Measurements from ENCODE around the gene CNBD2.

DNA sequence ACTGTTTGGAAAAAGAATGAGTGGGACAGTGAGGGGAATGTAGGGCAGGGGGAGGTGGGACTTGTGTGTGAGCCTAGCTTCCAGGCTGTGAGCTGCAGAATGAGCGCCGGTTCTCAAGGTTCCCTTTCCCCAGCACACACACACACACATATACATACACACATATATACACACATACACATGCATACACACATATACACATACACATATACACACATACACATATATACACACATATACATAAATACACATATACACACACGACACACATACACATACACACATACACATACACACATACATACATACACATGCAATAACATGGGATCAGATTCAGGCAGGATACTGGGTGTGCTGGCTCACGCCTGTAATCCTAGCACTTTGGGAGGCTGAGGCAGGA is 66.5 kb downstream of the CNBD2 start:
- TF ChIP-seq SPI1 (IDR thresholded peaks at IDR 0.05; ENCODE audit: low read depth, low read length), result no peak
- no peak for TF ChIP-seq POLR2A (IDR thresholded peaks at IDR 0.05; ENCODE audit: low read depth, low read length)
- TF ChIP-seq POLR2AphosphoS5 (IDR thresholded peaks at IDR 0.05; ENCODE audit: low read depth, low read length), result no peak

All from GM12891 (cell line).